Mesothelial cell of epicardium (in vitro differentiated cells): ENCODE data around the gene RAB34. TPM values are rescaled to one million over a fixed set of nuclear protein-coding genes. Genes with fewer than 3 reads are reported as not detected.

ENCODE experiments used
- DNase-seq, 2 experiments: peaks; one replicate each; pipeline ENCODE4 v3.0.0; 2021; ENCODE audit warnings: low spot score in 2 of 2; ENCODE audit not compliant: unreplicated experiment in 2 of 2
- H3K27ac Mint-ChIP-seq: 2 replicates; pipeline ENCODE4 v1.8.0; 2021; ENCODE audit warnings: mixed read lengths
- H3K27me3 Mint-ChIP-seq: 2 replicates; pipeline ENCODE4 v1.8.0; 2021; ENCODE audit warnings: low read depth, mixed read lengths
- H3K36me3 Mint-ChIP-seq: 2 replicates; pipeline ENCODE4 v1.8.0; 2021; ENCODE audit warnings: mixed read lengths
- H3K4me1 Mint-ChIP-seq: 2 replicates; pipeline ENCODE4 v1.8.0; 2021; ENCODE audit warnings: mixed read lengths
- H3K4me3 Mint-ChIP-seq: 2 replicates; pipeline ENCODE4 v1.8.0; 2021; ENCODE audit warnings: mild to moderate bottlenecking, moderate library complexity, mixed read lengths
- H3K9me3 Mint-ChIP-seq: 2 replicates; pipeline ENCODE4 v1.8.0; 2021; ENCODE audit warnings: mixed read lengths
- CTCF ChIP-seq: fragments of 200-600 bp; sonication (generic); IDR thresholded peaks from one replicate; pipeline ENCODE4 v1.5.0; 2021; ENCODE audit warnings: antibody characterized with exemption; ENCODE audit not compliant: unreplicated experiment
- total RNA-seq: library from RNA; stranded (reverse); gene quantifications from 3 replicates; pipeline ENCODE4 v1.2.1, GENCODE V29; 2021

RAB34 gene
- 172 to 181 TPM (median 178 TPM) in 3 replicates for total RNA-seq

GRCh38 chr17:28717578-28718332 lies at the start of gene RAB34:
TSS of gene RAB34 (minus strand) at chr17:28717868. CDS start at chr17:28717266, 602 bp downstream.
- Mint-ChIP-seq H3K27ac (peak within 1 kb of the TSS; percentile 98), H3K27me3 (no peaks in the 10 kb centered on the region), H3K4me3 (peak within 1 kb of the TSS; percentile 82), H3K36me3 (peaks cover 21% of the 10 kb centered on the region), H3K4me1 (peaks cover 58% of the 10 kb centered on the region), H3K9me3 (no peaks in the 10 kb centered on the region)
- no peak for TF ChIP-seq CTCF
- peak; percentile 83 to 89 for DNase-seq

GRCh38 chr17:28765038-28765437 lies 47.4 kb upstream of the RAB34 start:
- H3K27me3 Mint-ChIP-seq, result no peaks in the 10 kb centered on the region
- peaks cover 9% of the 10 kb centered on the region for H3K36me3 Mint-ChIP-seq
- DNase-seq, result no peak
- H3K9me3 Mint-ChIP-seq, result no peaks in the 10 kb centered on the region
- no peak overlapping the region for H3K27ac Mint-ChIP-seq
- peaks cover 1% of the 10 kb centered on the region for H3K4me1 Mint-ChIP-seq
- TF ChIP-seq CTCF, result no peak
- H3K4me3 Mint-ChIP-seq, result no peak overlapping the region

- no peaks in the 10 kb centered on the region for H3K27me3 Mint-ChIP-seq
- peak overlapping the region; percentile 78 for H3K27ac Mint-ChIP-seq
- peak in 1 of 2 experiments; percentile 76 for DNase-seq
- peaks cover 9% of the 10 kb centered on the region for H3K36me3 Mint-ChIP-seq
- peak; percentile 99 for TF ChIP-seq CTCF
- peaks cover 1% of the 10 kb centered on the region for H3K4me1 Mint-ChIP-seq
- no peak overlapping the region for H3K4me3 Mint-ChIP-seq
- no peaks in the 10 kb centered on the region for H3K9me3 Mint-ChIP-seq
These were observed 46.2 kb upstream of the RAB34 start for GRCh38 chr17:28763804-28764266.

GRCh38 chr17:28763137-28763799 lies 45.6 kb upstream of the RAB34 start:
- H3K9me3 Mint-ChIP-seq, result no peaks in the 10 kb centered on the region
- H3K4me1 Mint-ChIP-seq, result peaks cover 1% of the 10 kb centered on the region
- TF ChIP-seq CTCF, result no peak
- no peak overlapping the region for H3K4me3 Mint-ChIP-seq
- no peak overlapping the region for H3K27ac Mint-ChIP-seq
- DNase-seq, result no peak
- no peaks in the 10 kb centered on the region for H3K27me3 Mint-ChIP-seq
- H3K36me3 Mint-ChIP-seq, result peaks cover 9% of the 10 kb centered on the region

GRCh38 chr17:28760601-28761562 lies 43.2 kb upstream of the RAB34 start:
- no peak overlapping the region for H3K27ac Mint-ChIP-seq
- peaks cover 13% of the 10 kb centered on the region for H3K36me3 Mint-ChIP-seq
- H3K4me1 Mint-ChIP-seq, result peaks cover 1% of the 10 kb centered on the region
- no peaks in the 10 kb centered on the region for H3K9me3 Mint-ChIP-seq
- H3K27me3 Mint-ChIP-seq, result no peaks in the 10 kb centered on the region
- no peak overlapping the region for H3K4me3 Mint-ChIP-seq
- TF ChIP-seq CTCF, result no peak
- no peak for DNase-seq
